OCI-LY3 (cell line): ENCODE measurements around the gene MLPH.

Experiments
- H2AFZ ChIP-seq: fragments of 200-600, 300-600 bp; shearing (Covaris generic); 2 replicates; pipeline ENCODE4 v1.6.0; 2014; ENCODE audit warnings: antibody characterized with exemption, low read depth, low read length
- H3K27ac ChIP-seq: fragments of 200-600, 300-600 bp; sonication (generic); 2 replicates; pipeline ENCODE4 v1.5.1; 2014; ENCODE audit warnings: mild to moderate bottlenecking, low read length, moderate library complexity, mixed read lengths
- H3K27me3 ChIP-seq: fragments of 200-600, 300-600 bp; sonication (generic); 2 replicates; pipeline ENCODE4 v1.6.1; 2014; ENCODE audit warnings: low read depth, low read length, mixed read lengths
- H3K36me3 ChIP-seq: fragments of 200-600, 300-600 bp; sonication (generic); replicated peaks from 2 replicates; pipeline ENCODE3; 2014; ENCODE audit warnings: low read depth, low read length, mixed read lengths
- H3K4me1 ChIP-seq: fragments of 300-600, 200-600 bp; sonication (generic); 2 replicates; pipeline ENCODE4 v1.6.1; 2014; ENCODE audit warnings: low read length, mixed read lengths
- H3K4me2 ChIP-seq: fragments of 200-600, 300-600 bp; sonication (generic); 2 replicates; pipeline ENCODE4 v1.6.1; 2014; ENCODE audit warnings: low read length, mixed read lengths
- H3K4me3 ChIP-seq: fragments of 300-600, 200-600 bp; sonication (generic); 2 replicates; pipeline ENCODE4 v1.5.1; 2014; ENCODE audit warnings: antibody characterized with exemption, mild to moderate bottlenecking, low read length, moderate library complexity
- H3K79me2 ChIP-seq: fragments of 300-600, 200-600 bp; shearing (Covaris generic); 2 replicates; pipeline ENCODE4 v1.6.1; 2014; ENCODE audit warnings: mild to moderate bottlenecking, low read length, mixed read lengths
- H3K9ac ChIP-seq: fragments of 300-600, 200-600 bp; shearing (Covaris generic); 2 replicates; pipeline ENCODE4 v1.6.0; 2014; ENCODE audit warnings: mild to moderate bottlenecking, low read length, moderate library complexity
- H3K9me3 ChIP-seq: fragments of 200-600, 300-600 bp; shearing (Covaris generic); 2 replicates; pipeline ENCODE4 v1.6.1; 2014; ENCODE audit warnings: low read length, mixed read lengths; ENCODE audit not compliant: insufficient read depth
- H4K20me1 ChIP-seq: fragments of 200-600, 300-600 bp; sonication (generic); 2 replicates; pipeline ENCODE4 v1.6.1; 2016; ENCODE audit warnings: low read length, mixed read lengths; ENCODE audit not compliant: insufficient read depth
- CTCF ChIP-seq: fragments of 200-600, 300-600 bp; sonication (generic); IDR thresholded peaks from 2 replicates; pipeline ENCODE4 v1.5.1; 2014; ENCODE audit warnings: antibody characterized with exemption, low read length, low read depth
- EZH2phosphoT487 ChIP-seq: fragments of 200-600 bp; shearing (Covaris generic); IDR thresholded peaks from 2 replicates; pipeline ENCODE4 v1.6.1; 2018; ENCODE audit warnings: antibody characterized with exemption, mixed run types, low read depth

The MLPH gene

GRCh38 chr2:237546876-237547395 is 59.9 kb downstream of the MLPH start:
- peaks cover 12% of the 10 kb centered on the region for H3K4me1 ChIP-seq
- no peaks in the 10 kb centered on the region for H4K20me1 ChIP-seq
- H3K4me3 ChIP-seq = no peak overlapping the region
- no peak overlapping the region for H2AFZ ChIP-seq
- no peak overlapping the region for H3K4me2 ChIP-seq
- TF ChIP-seq EZH2phosphoT487 (no peak), CTCF (no peak)
- H3K9me3 ChIP-seq = no peaks in the 10 kb centered on the region
- H3K79me2 ChIP-seq = no peaks in the 10 kb centered on the region
- no peaks in the 10 kb centered on the region for H3K27me3 ChIP-seq
- no peak overlapping the region for H3K27ac ChIP-seq
- H3K9ac ChIP-seq = no peak overlapping the region
- H3K36me3 ChIP-seq = no peaks in the 10 kb centered on the region

- Histone ChIP-seq H3K27me3 (no peaks in the 10 kb centered on the region), H3K4me1 (peaks cover 7% of the 10 kb centered on the region; the same call in 1 of the 2 replicates), H3K9ac (no peak overlapping the region), H3K4me2 (no peak overlapping the region), H3K27ac (no peak overlapping the region), H3K79me2 (no peaks in the 10 kb centered on the region), H3K36me3 (no peaks in the 10 kb centered on the region), H4K20me1 (no peaks in the 10 kb centered on the region), H2AFZ (no peak overlapping the region), H3K9me3 (no peaks in the 10 kb centered on the region), H3K4me3 (no peak overlapping the region)
- TF ChIP-seq CTCF (no peak), EZH2phosphoT487 (no peak)
These were observed 60.9 kb downstream of the MLPH start for GRCh38 chr2:237547841-237548416.

- no peaks in the 10 kb centered on the region for H3K9me3 ChIP-seq
- H2AFZ ChIP-seq = no peak overlapping the region
- TF ChIP-seq EZH2phosphoT487 = no peak
- no peak overlapping the region for H3K27ac ChIP-seq
- H3K9ac ChIP-seq = no peak overlapping the region
- no peaks in the 10 kb centered on the region for H3K79me2 ChIP-seq
- no peak overlapping the region for H3K4me3 ChIP-seq
- H3K36me3 ChIP-seq = no peaks in the 10 kb centered on the region
- no peak overlapping the region for H3K4me2 ChIP-seq
- no peaks in the 10 kb centered on the region for H3K27me3 ChIP-seq
- peaks cover 7% of the 10 kb centered on the region; the same call in 1 of the 2 replicates for H3K4me1 ChIP-seq
- H4K20me1 ChIP-seq = no peaks in the 10 kb centered on the region
These were observed 62.2 kb downstream of the MLPH start for GRCh38 chr2:237549216-237549615.

- TF ChIP-seq EZH2phosphoT487 (no peak), CTCF (no peak)
- Histone ChIP-seq H3K36me3 (no peaks in the 10 kb centered on the region), H3K4me1 (peaks cover 7% of the 10 kb centered on the region; the same call in 1 of the 2 replicates), H3K9ac (no peak overlapping the region), H3K4me2 (no peak overlapping the region), H3K27ac (no peak overlapping the region), H3K4me3 (no peak overlapping the region), H3K79me2 (no peaks in the 10 kb centered on the region), H2AFZ (no peak overlapping the region), H3K27me3 (no peaks in the 10 kb centered on the region), H3K9me3 (no peaks in the 10 kb centered on the region), H4K20me1 (no peaks in the 10 kb centered on the region)
These were observed 62.8 kb downstream of the MLPH start for GRCh38 chr2:237549643-237550415.
